IMR-90 (cell line): Measurements from ENCODE around the gene OR10G6. TPM values are rescaled to one million over a fixed set of nuclear protein-coding genes. Genes with fewer than 3 reads are reported as not detected.

Experiments used
- ATAC-seq: fragments of 200-7000 bp; cut with Tn5 transposase; 2 replicates; pipeline ENCODE4 v1.9.1; 2020; ENCODE audit warnings: low read depth, mild to moderate bottlenecking, moderate library complexity
- BruUV-seq: library from RNA; stranded (reverse); fragments of 400-500 nt; replicated peaks from 2 replicates; lab custom pipeline; 2021; lab: Mats Ljungman, UMichigan
- CTCF ChIA-PET: fragments of 300-600 bp; formaldehyde crosslinking; extraction: SDS; loops from one replicate; lab custom pipeline; 2021; ENCODE audit warnings: antibody characterized with exemption; lab: Yijun Ruan, JAX
- POLR2A ChIA-PET: fragments of 300-600 bp; sonication (Branson Sonifier 250); formaldehyde crosslinking; loops from one replicate; lab custom pipeline; 2022; ENCODE audit warnings: antibody characterized with exemption; ENCODE audit not compliant: unreplicated experiment; lab: Charles Lee
- DNase-seq: peaks from one replicate; pipeline ENCODE4 v3.0.0; 2013
- H2AFZ ChIP-seq: replicated peaks from 2 replicates; pipeline ENCODE3; 2013; ENCODE audit warnings: low read length, mild to moderate bottlenecking; ENCODE audit not compliant: poor library complexity
- H2AK5ac ChIP-seq: 2 replicates; pipeline ENCODE4 v1.6.1; 2013; ENCODE audit warnings: low read depth, low read length, inconsistent platforms
- H2AK9ac ChIP-seq: replicated peaks from 2 replicates; pipeline ENCODE3; 2013; ENCODE audit warnings: mild to moderate bottlenecking, low read depth, low read length, moderate library complexity; ENCODE audit not compliant: poor library complexity
- H2BK120ac ChIP-seq: 2 replicates; pipeline ENCODE4 v1.6.1; 2013; ENCODE audit warnings: low read depth, low read length, inconsistent platforms
- H2BK15ac ChIP-seq: 3 replicates; pipeline ENCODE4 v1.6.1; 2013; ENCODE audit warnings: low read depth, low read length, inconsistent platforms
- H2BK20ac ChIP-seq: 2 replicates; pipeline ENCODE4 v1.6.1; 2013; ENCODE audit warnings: low read depth, mild to moderate bottlenecking, inconsistent platforms, low read length, moderate library complexity
- H2BK5ac ChIP-seq: 2 replicates; pipeline ENCODE4 v1.6.1; 2013; ENCODE audit warnings: mild to moderate bottlenecking, low read depth, low read length, inconsistent platforms; ENCODE audit not compliant: poor library complexity, severe bottlenecking
- H3K14ac ChIP-seq: replicated peaks from 2 replicates; pipeline ENCODE4 v1.6.1; 2013; ENCODE audit warnings: low read depth, low read length, inconsistent platforms
- H3K18ac ChIP-seq: 2 replicates; pipeline ENCODE4 v1.6.1; 2013; ENCODE audit warnings: low read depth, low read length, control low read depth
- H3K23ac ChIP-seq: 2 replicates; pipeline ENCODE4 v1.6.1; 2013; ENCODE audit warnings: low read depth, low read length, inconsistent platforms
- H3K27ac ChIP-seq: 2 replicates; pipeline ENCODE4 v1.5.1; 2013; ENCODE audit warnings: mild to moderate bottlenecking, control low read depth, low read length; ENCODE audit not compliant: insufficient read depth
- H3K27me3 ChIP-seq: 2 replicates; pipeline ENCODE4 v1.6.1; 2013; ENCODE audit warnings: low read length; ENCODE audit not compliant: control insufficient read depth, insufficient read depth
- H3K36me3 ChIP-seq: 2 replicates; pipeline ENCODE4 v1.6.1; 2013; ENCODE audit warnings: low read length, mixed read lengths; ENCODE audit not compliant: control insufficient read depth, insufficient read depth
- H3K4ac ChIP-seq: 2 replicates; pipeline ENCODE4 v1.6.1; 2013; ENCODE audit warnings: low read depth, low read length, inconsistent platforms
- H3K4me1 ChIP-seq: 2 replicates; pipeline ENCODE4 v1.6.1; 2013; ENCODE audit warnings: low read length, mixed read lengths; ENCODE audit not compliant: control insufficient read depth, insufficient read depth
- H3K4me2 ChIP-seq: 2 replicates; pipeline ENCODE4 v1.6.1; 2013; ENCODE audit warnings: low read depth, mild to moderate bottlenecking, control low read depth, low read length, moderate library complexity
- H3K4me3 ChIP-seq: 2 replicates; pipeline ENCODE4 v1.5.1; 2013; ENCODE audit warnings: low read depth, mild to moderate bottlenecking, control low read depth, low read length, moderate library complexity; ENCODE audit not compliant: insufficient read depth
- H3K56ac ChIP-seq: 2 replicates; pipeline ENCODE4 v1.6.1; 2013; ENCODE audit warnings: low read length, inconsistent platforms; ENCODE audit not compliant: insufficient read depth; ENCODE audit errors: extremely low read depth
- H3K79me1 ChIP-seq, 2 experiments: 2 replicates each; pipeline ENCODE4 v1.6.1; 2013; ENCODE audit warnings: low read length in 2 of 2, inconsistent platforms in 1 of 2, low read depth in 1 of 2
- H3K9ac ChIP-seq: 2 replicates; pipeline ENCODE4 v1.6.1; 2013; ENCODE audit warnings: low read depth, low read length, control low read depth
- H3K9me1 ChIP-seq: 2 replicates; pipeline ENCODE4 v1.6.1; 2013; ENCODE audit warnings: low read length, inconsistent platforms; ENCODE audit not compliant: insufficient read depth
- H3K9me3 ChIP-seq: 2 replicates; pipeline ENCODE4 v1.6.1; 2013; ENCODE audit warnings: low read length; ENCODE audit not compliant: control insufficient read depth, insufficient read depth
- H4K20me1 ChIP-seq: 2 replicates; pipeline ENCODE4 v1.6.1; 2013; ENCODE audit warnings: low read length, inconsistent platforms; ENCODE audit not compliant: insufficient read depth
- H4K5ac ChIP-seq: 2 replicates; pipeline ENCODE4 v1.6.1; 2013; ENCODE audit warnings: mild to moderate bottlenecking, low read depth, low read length, control low read depth
- H4K8ac ChIP-seq, 2 experiments: 2 replicates each; pipeline ENCODE4 v1.6.1; 2013; ENCODE audit warnings: low read depth in 2 of 2, low read length in 2 of 2, control low read depth in 1 of 2, inconsistent platforms in 1 of 2
- H4K91ac ChIP-seq: 2 replicates; pipeline ENCODE4 v1.6.1; 2013; ENCODE audit warnings: low read depth, low read length, inconsistent platforms; ENCODE audit not compliant: insufficient read depth
- BHLHE40 ChIP-seq: fragments of 150-350 bp; IDR thresholded peaks from 2 replicates; pipeline ENCODE4 v1.6.1; 2016; ENCODE audit warnings: mild to moderate bottlenecking, low read depth, low read length
- CEBPB ChIP-seq: IDR thresholded peaks from 2 replicates; pipeline ENCODE4 v1.6.1; 2012; ENCODE audit warnings: low read depth, low read length, improper control_type of control experiment
- CHD1 ChIP-seq: IDR thresholded peaks from 2 replicates; pipeline ENCODE4 v1.6.1; 2012; ENCODE audit warnings: low read depth, low read length, improper control_type of control experiment
- FOS ChIP-seq: fragments of 150-350 bp; IDR thresholded peaks from 2 replicates; pipeline ENCODE4 v1.6.1; 2016; ENCODE audit warnings: low read depth, low read length
- MAFK ChIP-seq: IDR thresholded peaks from 2 replicates; pipeline ENCODE4 v1.6.1; 2012; ENCODE audit warnings: low read depth, low read length, improper control_type of control experiment
- MAZ ChIP-seq: IDR thresholded peaks from 2 replicates; pipeline ENCODE4 v1.6.1; 2012; ENCODE audit warnings: low read depth, mild to moderate bottlenecking, low read length, improper control_type of control experiment, moderate library complexity, borderline replicate concordance
- MXI1 ChIP-seq: IDR thresholded peaks from 2 replicates; pipeline ENCODE4 v1.6.1; 2012; ENCODE audit warnings: low read depth, mild to moderate bottlenecking, low read length, moderate library complexity, borderline replicate concordance
- NFE2L2 ChIP-seq: fragments of 150-350 bp; IDR thresholded peaks from 2 replicates; pipeline ENCODE4 v1.6.1; 2016; ENCODE audit warnings: low read depth, mild to moderate bottlenecking, low read length
- POLR2A ChIP-seq: IDR thresholded peaks from 2 replicates; pipeline ENCODE4 v1.6.1; 2012; ENCODE audit warnings: mild to moderate bottlenecking, low read depth, low read length
- RAD21 ChIP-seq: IDR thresholded peaks from 2 replicates; pipeline ENCODE4 v1.6.1; 2012; ENCODE audit warnings: low read length, improper control_type of control experiment
- RCOR1 ChIP-seq: IDR thresholded peaks from 2 replicates; pipeline ENCODE4 v1.6.1; 2012; ENCODE audit warnings: mild to moderate bottlenecking, low read length, improper control_type of control experiment; ENCODE audit not compliant: insufficient replicate concordance
- RFX5 ChIP-seq: IDR thresholded peaks from 2 replicates; pipeline ENCODE4 v1.8.0; 2012; ENCODE audit warnings: low read depth, mild to moderate bottlenecking, low read length, moderate library complexity
- SMC3 ChIP-seq: fragments of 150-350 bp; IDR thresholded peaks from 2 replicates; pipeline ENCODE4 v1.6.1; 2016; ENCODE audit warnings: low read depth, mild to moderate bottlenecking, antibody characterized with exemption, low read length, moderate library complexity
- WGBS, 2 experiments: methylation state at CpG; one replicate each; pipeline versions ENCODE4 v1.1.5 to v1.1.7; 2013; ENCODE audit warnings: missing lambda C conversion rate in 2 of 2; ENCODE audit not compliant: insufficient read length in 1 of 2; ENCODE audit errors: extremely low coverage in 2 of 2; 5-methylcytosine and 5-hydroxymethylcytosine counted together
- dilution Hi-C: fragments of 300-500 bp; cut with HindIII; formaldehyde crosslinking; loops from one replicate; pipeline ENCODE4 v1.14.3; 2018; ENCODE audit warnings: low sequenced_read_pairs; ENCODE audit not compliant: unreplicated experiment
- in situ Hi-C: fragments of 300-500 bp; cut with MboI; formaldehyde crosslinking; loops from 3 replicates; pipeline ENCODE4 v1.14.3; 2019; ENCODE audit warnings: low sequenced_read_pairs, inconsistent platforms, mixed read lengths
- intact Hi-C: fragments of 100-400 bp; cut with micrococcal nuclease; formaldehyde crosslinking; loops from 2 replicates; pipeline ENCODE4 v1.10.0; 2022
- polyA plus RNA-seq, 3 experiments: library from polyadenylated mRNA; depleted of rRNA; stranded (reverse); fragments of >200 nt; gene quantifications; 2 replicates each; pipeline ENCODE4 v1.2.3, GENCODE V29; 2012; ENCODE audit warnings: low replicate concordance in 1 of 3
- total RNA-seq: library from RNA; depleted of rRNA; stranded (reverse); fragments of >200 nt; gene quantifications from 2 replicates; pipeline ENCODE4 v1.2.3, GENCODE V29; 2012
- TF ChIP-seq, protein P1 (sequence below): fragments of 150-350 bp; IDR thresholded peaks from 2 replicates; pipeline ENCODE4 v1.6.1; 2017; ENCODE audit warnings: mild to moderate bottlenecking, antibody characterized with exemption, low read length, low read depth
- TF ChIP-seq, protein P2 (sequence below): conservative IDR thresholded peaks from 2 replicates; pipeline ENCODE4 v1.5.1; 2012; ENCODE audit warnings: mild to moderate bottlenecking, low read depth, low read length, improper control_type of control experiment
- TF ChIP-seq, protein P3 (sequence below): fragments of 150-350 bp; IDR thresholded peaks from 2 replicates; pipeline ENCODE4 v1.6.1; 2016; ENCODE audit warnings: low read depth, mild to moderate bottlenecking, low read length, moderate library complexity, borderline replicate concordance

The OR10G6 gene
- total and polyA plus RNA-seq, 2 of the 4 experiments (the other 2 are of a cell fraction), result not detected

DNA sequence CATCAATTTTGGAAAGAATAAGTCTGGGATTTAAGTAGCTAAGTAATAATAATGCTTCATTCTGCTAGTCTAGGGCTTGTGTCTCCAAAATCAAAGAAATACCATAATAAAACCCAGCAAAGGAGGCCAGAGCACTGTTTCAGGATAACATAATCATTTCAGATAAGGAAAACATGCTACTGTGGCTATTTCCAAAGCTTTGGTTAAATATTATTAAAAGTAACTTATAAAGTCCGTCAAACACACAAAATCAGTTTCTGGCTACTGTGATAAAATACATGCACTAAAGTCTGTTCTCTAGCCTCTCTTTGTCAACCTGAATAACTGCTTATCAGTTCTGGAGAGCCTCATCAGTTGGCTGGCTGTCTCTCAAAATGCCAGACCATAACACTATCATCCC lies 49.8 kb downstream of the OR10G6 start:
- H3K27me3 ChIP-seq, result no peaks in the 10 kb centered on the region
- no peak overlapping the region for H2BK5ac ChIP-seq
- no peak overlapping the region for H2BK120ac ChIP-seq
- H3K27ac ChIP-seq, result no peak overlapping the region
- CTCF ChIA-PET, result no interaction called here
- H2AFZ ChIP-seq, result no peak overlapping the region
- no peaks in the 10 kb centered on the region for H3K79me1 ChIP-seq
- no peak overlapping the region for H4K5ac ChIP-seq
- H3K4ac ChIP-seq, result no peak overlapping the region
- no peak overlapping the region for H3K18ac ChIP-seq
- no peaks in the 10 kb centered on the region for H4K20me1 ChIP-seq
- H2BK20ac ChIP-seq, result no peak overlapping the region
- POLR2A ChIA-PET, result no interaction called here
- H3K4me3 ChIP-seq, result no peak overlapping the region
- no peak for TF ChIP-seq CHD1
- no peak for TF ChIP-seq SMC3
- no peak for TF ChIP-seq CEBPB
- TF ChIP-seq NFE2L2, result no peak
- TF ChIP-seq MXI1, result no peak
- no peak for TF ChIP-seq FOS
- TF ChIP-seq POLR2A, result no peak
- TF ChIP-seq BHLHE40, result no peak
- no peak for TF ChIP-seq MAZ
- TF ChIP-seq MAFK, result no peak
- TF ChIP-seq, protein P1, sequence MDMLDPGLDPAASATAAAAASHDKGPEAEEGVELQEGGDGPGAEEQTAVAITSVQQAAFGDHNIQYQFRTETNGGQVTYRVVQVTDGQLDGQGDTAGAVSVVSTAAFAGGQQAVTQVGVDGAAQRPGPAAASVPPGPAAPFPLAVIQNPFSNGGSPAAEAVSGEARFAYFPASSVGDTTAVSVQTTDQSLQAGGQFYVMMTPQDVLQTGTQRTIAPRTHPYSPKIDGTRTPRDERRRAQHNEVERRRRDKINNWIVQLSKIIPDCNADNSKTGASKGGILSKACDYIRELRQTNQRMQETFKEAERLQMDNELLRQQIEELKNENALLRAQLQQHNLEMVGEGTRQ, result no peak
- no peak for TF ChIP-seq RFX5
- TF ChIP-seq RCOR1, result no peak
- TF ChIP-seq, protein P2, sequence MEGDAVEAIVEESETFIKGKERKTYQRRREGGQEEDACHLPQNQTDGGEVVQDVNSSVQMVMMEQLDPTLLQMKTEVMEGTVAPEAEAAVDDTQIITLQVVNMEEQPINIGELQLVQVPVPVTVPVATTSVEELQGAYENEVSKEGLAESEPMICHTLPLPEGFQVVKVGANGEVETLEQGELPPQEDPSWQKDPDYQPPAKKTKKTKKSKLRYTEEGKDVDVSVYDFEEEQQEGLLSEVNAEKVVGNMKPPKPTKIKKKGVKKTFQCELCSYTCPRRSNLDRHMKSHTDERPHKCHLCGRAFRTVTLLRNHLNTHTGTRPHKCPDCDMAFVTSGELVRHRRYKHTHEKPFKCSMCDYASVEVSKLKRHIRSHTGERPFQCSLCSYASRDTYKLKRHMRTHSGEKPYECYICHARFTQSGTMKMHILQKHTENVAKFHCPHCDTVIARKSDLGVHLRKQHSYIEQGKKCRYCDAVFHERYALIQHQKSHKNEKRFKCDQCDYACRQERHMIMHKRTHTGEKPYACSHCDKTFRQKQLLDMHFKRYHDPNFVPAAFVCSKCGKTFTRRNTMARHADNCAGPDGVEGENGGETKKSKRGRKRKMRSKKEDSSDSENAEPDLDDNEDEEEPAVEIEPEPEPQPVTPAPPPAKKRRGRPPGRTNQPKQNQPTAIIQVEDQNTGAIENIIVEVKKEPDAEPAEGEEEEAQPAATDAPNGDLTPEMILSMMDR, result no peak
- TF ChIP-seq, protein P3, sequence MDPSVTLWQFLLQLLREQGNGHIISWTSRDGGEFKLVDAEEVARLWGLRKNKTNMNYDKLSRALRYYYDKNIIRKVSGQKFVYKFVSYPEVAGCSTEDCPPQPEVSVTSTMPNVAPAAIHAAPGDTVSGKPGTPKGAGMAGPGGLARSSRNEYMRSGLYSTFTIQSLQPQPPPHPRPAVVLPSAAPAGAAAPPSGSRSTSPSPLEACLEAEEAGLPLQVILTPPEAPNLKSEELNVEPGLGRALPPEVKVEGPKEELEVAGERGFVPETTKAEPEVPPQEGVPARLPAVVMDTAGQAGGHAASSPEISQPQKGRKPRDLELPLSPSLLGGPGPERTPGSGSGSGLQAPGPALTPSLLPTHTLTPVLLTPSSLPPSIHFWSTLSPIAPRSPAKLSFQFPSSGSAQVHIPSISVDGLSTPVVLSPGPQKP, result no peak
- no peak for TF ChIP-seq RAD21
- H3K56ac ChIP-seq, result no peak overlapping the region
- ATAC-seq (no peak), DNase-seq (no peak)
- peaks cover 11% of the 10 kb centered on the region for H3K9me3 ChIP-seq
- no peak overlapping the region for H2AK5ac ChIP-seq
- H4K91ac ChIP-seq, result no peak overlapping the region
- no TSS peak for BruUV-seq
- H4K8ac ChIP-seq, result no peak overlapping the region
- no peak overlapping the region for H2BK15ac ChIP-seq
- dilution Hi-C loops (no loop called here), in situ Hi-C loops (no loop called here), intact Hi-C loops (no loop called here)
- H3K9me1 ChIP-seq, result no peaks in the 10 kb centered on the region
- WGBS, 2 experiments, result no CpG with 5 or more reads among the region's 1 CpG
- H3K4me2 ChIP-seq, result no peak overlapping the region
- H2AK9ac ChIP-seq, result no peak overlapping the region
- no peaks in the 10 kb centered on the region for H3K36me3 ChIP-seq
- no peaks in the 10 kb centered on the region for H3K4me1 ChIP-seq
- no peak overlapping the region for H3K9ac ChIP-seq
- no peak overlapping the region for H3K14ac ChIP-seq
- H3K23ac ChIP-seq, result no peak overlapping the region
